Mammary epithelial cell (primary cell): ENCODE data around the gene PRICKLE2.

ENCODE experiments used
- EZH2 ChIP-seq: IDR thresholded peaks from 2 replicates; pipeline ENCODE4 v1.6.1; 2012; ENCODE audit warnings: low read length, inconsistent platforms, borderline replicate concordance
- TF ChIP-seq, protein P1 (sequence below), 2 donors: IDR thresholded peaks in 1 of 2; conservative IDR thresholded peaks in 1 of 2; 2 replicates each; pipeline ENCODE4 v1.5.1; 2011 to 2012; ENCODE audit warnings: inconsistent platforms in 2 of 2, low read length in 2 of 2, mild to moderate bottlenecking in 2 of 2, control low read depth in 1 of 2, low read depth in 1 of 2; ENCODE audit not compliant: insufficient read depth in 1 of 2; ENCODE audit errors: extremely low read depth in 1 of 2

DNA sequence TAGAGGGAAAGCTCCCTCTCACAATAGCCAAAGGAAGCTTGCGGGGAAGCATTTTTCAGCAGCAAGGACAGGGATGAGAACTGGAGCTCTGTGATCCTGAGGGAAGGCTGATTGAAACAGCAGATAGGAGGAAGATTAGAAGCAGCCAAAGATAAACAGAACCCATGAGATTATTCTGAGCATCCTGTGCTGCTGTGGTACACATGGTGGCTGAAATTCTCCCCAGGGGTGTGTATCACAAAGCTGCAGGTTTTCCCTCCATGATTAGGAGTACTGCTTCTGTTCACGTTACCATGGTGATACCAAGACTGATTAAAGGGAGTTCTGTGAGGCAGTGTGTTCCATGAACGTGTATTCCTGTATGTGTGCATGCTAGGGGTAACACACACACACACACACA, 171.7 kb downstream of the PRICKLE2 start:
- TF ChIP-seq, protein P1, sequence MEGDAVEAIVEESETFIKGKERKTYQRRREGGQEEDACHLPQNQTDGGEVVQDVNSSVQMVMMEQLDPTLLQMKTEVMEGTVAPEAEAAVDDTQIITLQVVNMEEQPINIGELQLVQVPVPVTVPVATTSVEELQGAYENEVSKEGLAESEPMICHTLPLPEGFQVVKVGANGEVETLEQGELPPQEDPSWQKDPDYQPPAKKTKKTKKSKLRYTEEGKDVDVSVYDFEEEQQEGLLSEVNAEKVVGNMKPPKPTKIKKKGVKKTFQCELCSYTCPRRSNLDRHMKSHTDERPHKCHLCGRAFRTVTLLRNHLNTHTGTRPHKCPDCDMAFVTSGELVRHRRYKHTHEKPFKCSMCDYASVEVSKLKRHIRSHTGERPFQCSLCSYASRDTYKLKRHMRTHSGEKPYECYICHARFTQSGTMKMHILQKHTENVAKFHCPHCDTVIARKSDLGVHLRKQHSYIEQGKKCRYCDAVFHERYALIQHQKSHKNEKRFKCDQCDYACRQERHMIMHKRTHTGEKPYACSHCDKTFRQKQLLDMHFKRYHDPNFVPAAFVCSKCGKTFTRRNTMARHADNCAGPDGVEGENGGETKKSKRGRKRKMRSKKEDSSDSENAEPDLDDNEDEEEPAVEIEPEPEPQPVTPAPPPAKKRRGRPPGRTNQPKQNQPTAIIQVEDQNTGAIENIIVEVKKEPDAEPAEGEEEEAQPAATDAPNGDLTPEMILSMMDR (conservative IDR thresholded peaks at IDR 0.05 in 1 of 2, IDR thresholded peaks at IDR 0.05 in 1 of 2; ENCODE audit: extremely low read depth in 1 of 2, insufficient read depth in 1 of 2, low read depth in 1 of 2, low read length in 2 of 2) = no peak
- TF ChIP-seq EZH2 = no peak
